D721Med (cell line): ENCODE data around the gene CASTOR1.

Experiments used
- DNase-seq: peaks from one replicate; pipeline ENCODE4 v3.0.0; 2011; ENCODE audit warnings: low spot score; ENCODE audit not compliant: insufficient read length
- FAIRE-seq: peaks from 2 replicates; lab custom pipeline; 2011; peaks lifted over from hg19 to GRCh38; lab: Jason Lieb, UNC
- CTCF ChIP-seq: IDR thresholded peaks from 2 replicates; pipeline ENCODE4 v1.5.1; 2012; ENCODE audit warnings: mild to moderate bottlenecking, control low read depth; ENCODE audit not compliant: insufficient read depth; ENCODE audit errors: missing control alignments

The CASTOR1 gene

GRCh38 chr22:30333707-30334087 is 44.4 kb upstream of the CASTOR1 start:
- FAIRE-seq = no peak
- DNase-seq = no peak
- TF ChIP-seq CTCF = no peak

GRCh38 chr22:30332994-30333706 is 43.8 kb upstream of the CASTOR1 start:
- no peak for TF ChIP-seq CTCF
- DNase-seq (no peak), FAIRE-seq (no peak)

- no peak for TF ChIP-seq CTCF
- DNase-seq (no peak), FAIRE-seq (no peak)
Observed at GRCh38 chr22:30332551-30332950, 43.2 kb upstream of the CASTOR1 start.

GRCh38 chr22:30328466-30329049 is 39.3 kb upstream of the CASTOR1 start:
- DNase-seq = no peak
- no peak for FAIRE-seq
- TF ChIP-seq CTCF = no peak

GRCh38 chr22:30327864-30328345 is 38.6 kb upstream of the CASTOR1 start:
- DNase-seq (no peak), FAIRE-seq (no peak)

GRCh38 chr22:30326706-30327362 is 37.5 kb upstream of the CASTOR1 start, which contains the start of gene TBC1D10A:
Gene TBC1D10A (minus strand): TSS chr22:30326941. CDS start chr22:30326881, 60 bp downstream.
- no peak for TF ChIP-seq CTCF
- no peak for FAIRE-seq
- peak; percentile 54 for DNase-seq

More at GRCh38 chr22:30327864-30328345, 38.6 kb upstream of the CASTOR1 start:
- no peak for TF ChIP-seq CTCF

GRCh38 chr22:30326255-30326705 is 37.0 kb upstream of the CASTOR1 start:
- FAIRE-seq (no peak), DNase-seq (no peak)
- no peak for TF ChIP-seq CTCF
